Endothelial cell of umbilical vein (primary cell): ENCODE measurements around the gene SSTR5. TPM values are rescaled to one million over a fixed set of nuclear protein-coding genes. Genes with fewer than 3 reads are reported as not detected.

Experiments used
- BruUV-seq: library from RNA; stranded (reverse); fragments of 400-500 nt; replicated peaks from 2 replicates; lab custom pipeline; 2021; lab: Mats Ljungman, UMichigan
- CTCF ChIA-PET: fragments of 300-600, 350-600 bp; sonication (Branson Sonifier 250); formaldehyde crosslinking; loops from one replicate; lab custom pipeline; 2021; ENCODE audit warnings: antibody characterized with exemption, inconsistent platforms; lab: Charles Lee
- POLR2A ChIA-PET: fragments of 300-600, 350-600 bp; sonication (Branson Sonifier 250); formaldehyde crosslinking; loops from one replicate; lab custom pipeline; 2021; ENCODE audit warnings: antibody characterized with exemption, inconsistent platforms; lab: Charles Lee
- DNase-seq: peaks from one replicate; pipeline ENCODE4 v3.0.0-alpha.2; 2011; ENCODE audit warnings: low read depth, low spot score
- FAIRE-seq: peaks from 2 replicates; lab custom pipeline; 2011; peaks lifted over from hg19 to GRCh38; lab: Jason Lieb, UNC
- H2AFZ ChIP-seq: 2 replicates; pipeline ENCODE4 v1.6.0; 2012; ENCODE audit warnings: low read depth, low read length, control low read depth, inconsistent platforms
- H3K27ac ChIP-seq: 2 replicates; pipeline ENCODE4 v1.5.1; 2011; ENCODE audit warnings: low read depth, mild to moderate bottlenecking, control low read depth, low read length, moderate library complexity; ENCODE audit not compliant: insufficient read depth
- H3K27me3 ChIP-seq, 2 experiments: 2 replicates each; pipeline versions ENCODE4 v1.6.0 to v1.6.1; 2011; ENCODE audit warnings: low read length in 2 of 2, mixed read lengths in 1 of 2; ENCODE audit not compliant: control insufficient read depth in 2 of 2, insufficient read depth in 2 of 2
- H3K36me3 ChIP-seq, 2 experiments: 2 replicates in 1 of 2; 3 replicates in 1 of 2; pipeline ENCODE4 v1.5.1; 2011; ENCODE audit warnings: low read length in 2 of 2, mild to moderate bottlenecking in 1 of 2, moderate library complexity in 1 of 2; ENCODE audit not compliant: control insufficient read depth in 2 of 2, insufficient read depth in 2 of 2; ENCODE audit errors: extremely low read depth in 1 of 2
- H3K4me1 ChIP-seq: 3 replicates; pipeline ENCODE4 v1.5.1; 2011; ENCODE audit warnings: mild to moderate bottlenecking, low read length; ENCODE audit not compliant: control insufficient read depth, insufficient read depth; ENCODE audit errors: extremely low read depth
- H3K4me2 ChIP-seq: 2 replicates; pipeline ENCODE4 v1.6.1; 2011; ENCODE audit warnings: low read length, control low read depth, mixed read lengths; ENCODE audit not compliant: insufficient read depth
- H3K4me3 ChIP-seq, 3 experiments: fragments of 200-600 bp in 1 of 3; sonication (generic), shearing (Covaris generic) in 1 of 3; replicated peaks in 1 of 3; 2 replicates each; pipeline ENCODE4 v1.5.1; 2011 to 2016; ENCODE audit warnings: control low read depth in 3 of 3, low read length in 3 of 3, mild to moderate bottlenecking in 2 of 3, inconsistent platforms in 1 of 3, low read depth in 1 of 3, moderate library complexity in 1 of 3; ENCODE audit not compliant: insufficient read depth in 1 of 3
- H3K79me2 ChIP-seq: 2 replicates; pipeline ENCODE4 v1.6.0; 2012; ENCODE audit warnings: low read length, inconsistent platforms; ENCODE audit not compliant: control insufficient read depth, insufficient read depth
- H3K9ac ChIP-seq: replicated peaks from 2 replicates; pipeline ENCODE3; 2011; ENCODE audit warnings: low read length, control low read depth; ENCODE audit not compliant: insufficient read depth; ENCODE audit errors: extremely low read depth
- H3K9me1 ChIP-seq: replicated peaks from 3 replicates; pipeline ENCODE4 v1.6.0; 2011; ENCODE audit warnings: mild to moderate bottlenecking, low read length; ENCODE audit not compliant: control insufficient read depth, insufficient read depth; ENCODE audit errors: extremely low read depth
- H3K9me3 ChIP-seq: replicated peaks from 2 replicates; pipeline ENCODE4 v1.5.1; 2012; ENCODE audit warnings: low read length, inconsistent platforms; ENCODE audit not compliant: control insufficient read depth, insufficient read depth
- H4K20me1 ChIP-seq: replicated peaks from 2 replicates; pipeline ENCODE3; 2011; ENCODE audit warnings: mild to moderate bottlenecking, low read length; ENCODE audit not compliant: control insufficient read depth, insufficient read depth; ENCODE audit errors: extremely low read depth
- EZH2 ChIP-seq: IDR thresholded peaks from 2 replicates; pipeline ENCODE4 v1.6.1; 2012; ENCODE audit warnings: borderline replicate concordance, low read depth, mild to moderate bottlenecking, moderate library complexity, low read length, inconsistent platforms; ENCODE audit not compliant: severe bottlenecking
- FOS ChIP-seq: IDR thresholded peaks from 2 replicates; pipeline ENCODE4 v1.6.1; 2011; ENCODE audit warnings: mild to moderate bottlenecking, low read length, moderate library complexity, borderline replicate concordance; ENCODE audit not compliant: insufficient read depth
- GATA2 ChIP-seq: IDR thresholded peaks from 2 replicates; pipeline ENCODE4 v1.7.0; 2011; ENCODE audit warnings: low read depth, mild to moderate bottlenecking, moderate library complexity, mixed read lengths, low read length; ENCODE audit not compliant: insufficient read length, insufficient read depth
- JUN ChIP-seq: IDR thresholded peaks from 2 replicates; pipeline ENCODE4 v1.6.1; 2011; ENCODE audit warnings: borderline replicate concordance, low read depth; ENCODE audit not compliant: insufficient read length, insufficient read depth
- MYC ChIP-seq: IDR thresholded peaks from one replicate; pipeline ENCODE4 v1.6.1; 2011; ENCODE audit warnings: mild to moderate bottlenecking, low read depth, low read length
- POLR2A ChIP-seq: IDR thresholded peaks from 2 replicates; pipeline ENCODE4 v1.6.1; 2012; ENCODE audit warnings: low read depth, mild to moderate bottlenecking, control low read depth, low read length
- POLR2AphosphoS5 ChIP-seq: IDR thresholded peaks from 2 replicates; pipeline ENCODE4 v1.6.1; 2012; ENCODE audit warnings: low read depth, mild to moderate bottlenecking, control low read depth, low read length, moderate library complexity; ENCODE audit not compliant: insufficient read depth
- dilution Hi-C: fragments of 300-500 bp; cut with MboI; formaldehyde crosslinking; loops from one replicate; pipeline ENCODE4 v1.15.0; 2019; ENCODE audit warnings: low sequenced_read_pairs; ENCODE audit not compliant: extremely low pct_ligation_motif_present
- intact Hi-C: fragments of 100-400 bp; cut with micrococcal nuclease; formaldehyde crosslinking; loops from one replicate; pipeline ENCODE4 v1.10.0; 2022
- polyA plus RNA-seq, 4 experiments: library from polyadenylated mRNA; depleted of rRNA in 3 of 4; stranded (reverse) in 3 of 4; unstranded in 1 of 4; fragments of >200 nt; gene quantifications; 2 replicates each; pipeline versions ENCODE4 v1.2.1 to v1.2.3, GENCODE V29; 2011 to 2012; ENCODE audit warnings: missing spikeins in 1 of 4
- total RNA-seq: library from RNA; stranded (reverse); gene quantifications from 2 replicates; pipeline ENCODE4 v1.2.3, GENCODE V29; 2021
- TF ChIP-seq, protein P1 (sequence below), 2 donors: IDR thresholded peaks; 1 replicate in 1 of 2; 2 replicates in 1 of 2; pipeline ENCODE4 v1.5.1; 2011; ENCODE audit warnings: low read length in 2 of 2, mild to moderate bottlenecking in 2 of 2, moderate library complexity in 2 of 2, control low read depth in 1 of 2, inconsistent platforms in 1 of 2, low read depth in 1 of 2; ENCODE audit not compliant: insufficient read depth in 1 of 2; ENCODE audit errors: extremely low read depth in 1 of 2
- TF ChIP-seq, protein P2 (sequence below): IDR thresholded peaks from 2 replicates; pipeline ENCODE4 v1.6.1; 2011; ENCODE audit not compliant: insufficient read depth, insufficient read length

Gene SSTR5
- total and polyA plus RNA-seq, 2 donors (not counting 3 experiments of a cell fraction or from before 2014, with no cell fraction given), result 0.24 to 0.52 TPM

DNA sequence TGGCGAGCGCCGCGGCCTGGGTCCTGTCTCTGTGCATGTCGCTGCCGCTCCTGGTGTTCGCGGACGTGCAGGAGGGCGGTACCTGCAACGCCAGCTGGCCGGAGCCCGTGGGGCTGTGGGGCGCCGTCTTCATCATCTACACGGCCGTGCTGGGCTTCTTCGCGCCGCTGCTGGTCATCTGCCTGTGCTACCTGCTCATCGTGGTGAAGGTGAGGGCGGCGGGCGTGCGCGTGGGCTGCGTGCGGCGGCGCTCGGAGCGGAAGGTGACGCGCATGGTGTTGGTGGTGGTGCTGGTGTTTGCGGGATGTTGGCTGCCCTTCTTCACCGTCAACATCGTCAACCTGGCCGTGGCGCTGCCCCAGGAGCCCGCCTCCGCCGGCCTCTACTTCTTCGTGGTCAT lies 6.8 kb downstream of the SSTR5 start:
- H3K4me1 ChIP-seq, result peaks cover 30% of the 10 kb centered on the region
- no peak for FAIRE-seq
- DNase-seq, result no peak
- H3K36me3 ChIP-seq, result no peaks in the 10 kb centered on the region
- no peak overlapping the region for H3K4me2 ChIP-seq
- no peak overlapping the region for H3K4me3 ChIP-seq
- H3K9ac ChIP-seq, result no peak overlapping the region
- H3K27ac ChIP-seq, result no peak overlapping the region
- H3K9me1 ChIP-seq, result no peaks in the 10 kb centered on the region
- no TSS peak for BruUV-seq
- H3K9me3 ChIP-seq, result no peaks in the 10 kb centered on the region
- dilution Hi-C loops, result no loop called here
- no peaks in the 10 kb centered on the region for H4K20me1 ChIP-seq
- CTCF ChIA-PET, result interaction anchor here (1.8 kb wide), 1 partner anchor 22 kb away, joined by 12 read pairs; no protein-coding TSS in a partner anchor
- POLR2A ChIA-PET, result no interaction called here
- H3K27me3 ChIP-seq, result no peaks in the 10 kb centered on the region
- intact Hi-C loops, result no loop called here
- H3K79me2 ChIP-seq, result no peaks in the 10 kb centered on the region
- no peak overlapping the region for H2AFZ ChIP-seq
- no peak for TF ChIP-seq GATA2
- TF ChIP-seq POLR2A, result no peak
- TF ChIP-seq, protein P1, sequence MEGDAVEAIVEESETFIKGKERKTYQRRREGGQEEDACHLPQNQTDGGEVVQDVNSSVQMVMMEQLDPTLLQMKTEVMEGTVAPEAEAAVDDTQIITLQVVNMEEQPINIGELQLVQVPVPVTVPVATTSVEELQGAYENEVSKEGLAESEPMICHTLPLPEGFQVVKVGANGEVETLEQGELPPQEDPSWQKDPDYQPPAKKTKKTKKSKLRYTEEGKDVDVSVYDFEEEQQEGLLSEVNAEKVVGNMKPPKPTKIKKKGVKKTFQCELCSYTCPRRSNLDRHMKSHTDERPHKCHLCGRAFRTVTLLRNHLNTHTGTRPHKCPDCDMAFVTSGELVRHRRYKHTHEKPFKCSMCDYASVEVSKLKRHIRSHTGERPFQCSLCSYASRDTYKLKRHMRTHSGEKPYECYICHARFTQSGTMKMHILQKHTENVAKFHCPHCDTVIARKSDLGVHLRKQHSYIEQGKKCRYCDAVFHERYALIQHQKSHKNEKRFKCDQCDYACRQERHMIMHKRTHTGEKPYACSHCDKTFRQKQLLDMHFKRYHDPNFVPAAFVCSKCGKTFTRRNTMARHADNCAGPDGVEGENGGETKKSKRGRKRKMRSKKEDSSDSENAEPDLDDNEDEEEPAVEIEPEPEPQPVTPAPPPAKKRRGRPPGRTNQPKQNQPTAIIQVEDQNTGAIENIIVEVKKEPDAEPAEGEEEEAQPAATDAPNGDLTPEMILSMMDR (IDR thresholded peaks at IDR 0.05; ENCODE audit: extremely low read depth in 1 of 2, insufficient read depth in 1 of 2, low read depth in 1 of 2, low read length in 2 of 2), result no peak
- TF ChIP-seq FOS, result no peak
- no peak for TF ChIP-seq JUN
- TF ChIP-seq, protein P2, sequence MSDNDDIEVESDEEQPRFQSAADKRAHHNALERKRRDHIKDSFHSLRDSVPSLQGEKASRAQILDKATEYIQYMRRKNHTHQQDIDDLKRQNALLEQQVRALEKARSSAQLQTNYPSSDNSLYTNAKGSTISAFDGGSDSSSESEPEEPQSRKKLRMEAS, result no peak
- no peak for TF ChIP-seq MYC
- TF ChIP-seq POLR2AphosphoS5, result no peak
- TF ChIP-seq EZH2, result no peak
